Stomach (tissue), 4 donors: ENCODE results near the gene LSM11.
"Not testable (repeated sequence)": the region's sequence is repeated elsewhere in the genome, so short reads cannot be mapped to it uniquely, and the experiment has no call there.

Experiments
- EP300 ChIP-seq: sonication (generic); formaldehyde crosslinking; IDR thresholded peaks from one replicate; pipeline ENCODE4 v1.6.1; 2017; ENCODE audit warnings: antibody characterized with exemption
- POLR2A ChIP-seq, 4 donors: fragments of 450-650 bp; IDR thresholded peaks; one replicate each; pipeline ENCODE4 v1.6.1; 2016; ENCODE audit warnings: antibody characterized with exemption in 4 of 4, control low read depth in 2 of 4, mild to moderate bottlenecking in 1 of 4, moderate library complexity in 1 of 4
- POLR2AphosphoS5 ChIP-seq, 3 donors: sonication (generic); formaldehyde crosslinking; IDR thresholded peaks; one replicate each; pipeline ENCODE4 v1.6.1; 2016; ENCODE audit warnings: antibody characterized with exemption in 3 of 3
- TF ChIP-seq, protein P1 (sequence below), 7 experiments: fragments of 450-650 bp in 4 of 7; fragments of 200-600 bp in 3 of 7; sonication (generic) in 3 of 7; IDR thresholded peaks; one replicate each; pipeline ENCODE4 v1.5.1; 2016 to 2019; ENCODE audit warnings: antibody characterized with exemption in 7 of 7, control low read depth in 2 of 7, mild to moderate bottlenecking in 1 of 7

DNA sequence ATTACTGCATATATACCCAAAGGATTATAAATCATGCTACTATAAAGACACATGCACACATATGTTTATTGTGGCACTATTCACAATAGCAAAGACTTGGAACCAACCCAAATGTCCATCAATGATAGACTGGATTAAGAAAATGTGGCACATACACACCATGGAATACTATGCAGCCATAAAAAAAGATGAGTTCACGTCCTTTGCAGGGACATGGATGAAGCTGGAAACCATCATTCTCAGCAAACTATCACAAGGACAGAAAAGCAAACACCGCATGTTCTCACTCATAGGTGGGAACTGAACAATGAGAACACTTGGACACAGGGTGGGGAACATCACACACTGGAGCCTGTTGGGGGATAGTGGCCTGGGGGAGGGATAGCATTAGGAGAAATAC is 16.9 kb upstream of the LSM11 start:
- TF ChIP-seq, protein P1, sequence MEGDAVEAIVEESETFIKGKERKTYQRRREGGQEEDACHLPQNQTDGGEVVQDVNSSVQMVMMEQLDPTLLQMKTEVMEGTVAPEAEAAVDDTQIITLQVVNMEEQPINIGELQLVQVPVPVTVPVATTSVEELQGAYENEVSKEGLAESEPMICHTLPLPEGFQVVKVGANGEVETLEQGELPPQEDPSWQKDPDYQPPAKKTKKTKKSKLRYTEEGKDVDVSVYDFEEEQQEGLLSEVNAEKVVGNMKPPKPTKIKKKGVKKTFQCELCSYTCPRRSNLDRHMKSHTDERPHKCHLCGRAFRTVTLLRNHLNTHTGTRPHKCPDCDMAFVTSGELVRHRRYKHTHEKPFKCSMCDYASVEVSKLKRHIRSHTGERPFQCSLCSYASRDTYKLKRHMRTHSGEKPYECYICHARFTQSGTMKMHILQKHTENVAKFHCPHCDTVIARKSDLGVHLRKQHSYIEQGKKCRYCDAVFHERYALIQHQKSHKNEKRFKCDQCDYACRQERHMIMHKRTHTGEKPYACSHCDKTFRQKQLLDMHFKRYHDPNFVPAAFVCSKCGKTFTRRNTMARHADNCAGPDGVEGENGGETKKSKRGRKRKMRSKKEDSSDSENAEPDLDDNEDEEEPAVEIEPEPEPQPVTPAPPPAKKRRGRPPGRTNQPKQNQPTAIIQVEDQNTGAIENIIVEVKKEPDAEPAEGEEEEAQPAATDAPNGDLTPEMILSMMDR (IDR thresholded peaks at IDR 0.05) = not testable (repeated sequence)
- not testable (repeated sequence) for TF ChIP-seq POLR2AphosphoS5 (IDR thresholded peaks at IDR 0.05); POLR2A (IDR thresholded peaks at IDR 0.05); EP300
